Measurements from ENCODE around the gene RAD23A.

The RAD23A gene

DNA sequence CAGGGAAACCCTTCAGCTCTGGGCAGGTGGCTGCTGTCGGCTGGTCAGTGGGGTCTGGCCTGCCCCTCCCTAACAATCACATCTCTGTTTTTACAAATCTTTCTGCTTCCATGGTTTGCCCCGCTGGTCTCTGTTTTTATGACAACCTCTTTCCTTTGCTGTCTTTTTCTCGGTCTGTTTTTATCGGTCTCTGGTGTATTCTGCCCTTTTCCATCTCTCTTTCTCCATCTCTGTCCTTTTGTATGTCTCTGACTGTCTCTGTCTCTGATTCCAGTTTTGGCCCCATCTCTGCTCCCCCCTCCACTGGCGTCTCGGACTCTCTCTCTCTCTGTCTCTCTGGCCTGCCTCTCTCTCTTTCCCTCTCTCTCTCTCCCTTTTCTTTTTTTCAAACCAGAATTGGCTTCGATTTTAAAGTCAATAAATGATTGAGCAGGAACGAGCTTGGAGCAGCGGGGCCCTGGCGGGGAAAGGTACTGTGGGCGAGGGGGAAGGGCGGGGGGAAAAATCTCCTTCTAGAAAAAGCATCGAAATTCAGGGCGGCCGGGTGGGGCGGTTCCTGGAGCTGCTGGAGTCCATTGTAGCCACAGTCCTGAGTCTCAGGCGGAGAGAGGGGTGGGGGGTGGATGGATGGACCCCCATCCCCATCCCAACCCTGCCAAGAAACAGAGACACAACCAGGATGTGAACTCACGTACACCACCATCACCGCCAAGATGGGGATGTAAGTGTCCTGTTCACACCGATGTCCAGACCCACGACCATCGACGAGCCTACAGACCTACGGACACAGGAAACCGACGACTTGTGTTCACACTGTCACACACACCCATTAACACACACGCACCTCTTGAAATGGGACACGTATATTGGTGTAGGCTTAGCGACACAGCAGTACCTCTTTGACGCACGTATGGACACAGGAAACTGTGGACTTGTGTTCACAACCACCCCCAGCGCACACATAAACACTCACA lies 52.6 kb downstream of the RAD23A start:
- in situ Hi-C loops (cut with HindIII; ENCODE audit: low pct_unique_long_range_greater_than_20kb, low sequenced_read_pairs), result no loop called here

DNA sequence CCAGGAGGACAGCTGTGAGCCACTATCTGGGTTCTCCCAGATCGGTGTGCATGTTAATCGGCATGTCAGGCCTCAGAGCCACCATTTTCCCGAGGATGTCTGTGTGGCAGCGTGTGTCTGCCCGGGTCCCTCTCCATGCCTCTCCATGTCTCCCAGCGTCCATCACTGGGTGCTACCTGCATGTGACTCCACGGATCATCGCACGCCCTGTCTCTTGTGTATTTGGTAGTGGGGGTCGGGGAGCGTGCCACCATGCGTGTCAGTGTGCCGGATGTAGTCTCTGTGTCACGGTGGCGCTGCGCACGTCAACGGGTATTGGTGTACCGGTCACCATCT lies 55.5 kb downstream of the RAD23A start:
- in situ Hi-C loops (cut with HindIII; ENCODE audit: low pct_unique_long_range_greater_than_20kb, low sequenced_read_pairs), result no loop called here
- TF ChIP-seq JUND (IDR thresholded peaks at IDR 0.05; ENCODE audit: low read depth), result no peak

More for the DNA sequence above, 52.6 kb downstream of the RAD23A start:
- TF ChIP-seq JUND (IDR thresholded peaks at IDR 0.05; ENCODE audit: low read depth), result no peak
- no peak for DNase-seq (ENCODE audit: low read depth in 1 of 2, low spot score in 1 of 2)

DNA sequence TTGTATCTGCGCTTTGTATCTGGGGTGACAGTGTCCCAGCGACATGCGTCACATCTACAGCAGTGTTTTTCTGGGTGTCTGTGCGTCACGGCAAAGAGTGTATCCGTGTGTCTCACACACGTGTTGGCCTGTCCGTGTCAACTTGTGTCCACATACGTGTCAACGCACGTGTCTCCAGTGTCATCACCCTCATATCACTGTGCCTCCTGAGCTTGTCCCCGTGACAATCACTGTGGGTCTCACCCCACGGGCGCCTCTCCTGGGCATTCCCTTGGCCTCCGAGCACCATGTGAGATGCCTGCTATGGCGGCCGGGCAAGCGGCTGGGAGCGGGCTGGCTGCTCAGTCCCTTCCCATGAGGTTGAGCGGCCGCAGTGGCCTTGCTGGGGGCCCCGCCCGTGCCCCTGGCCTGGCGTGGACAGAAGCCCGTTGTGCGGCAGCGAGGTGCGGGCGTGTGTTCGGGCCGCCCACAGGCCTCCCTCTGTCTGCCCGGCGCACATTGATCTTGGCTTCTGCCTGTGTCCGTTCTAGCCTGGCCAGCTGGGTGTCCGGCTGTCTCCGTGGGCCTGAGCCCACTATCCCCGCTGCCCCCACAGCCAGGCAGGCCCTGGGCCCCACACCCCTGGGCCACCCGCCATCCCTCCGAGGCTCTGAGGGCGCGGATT lies 56.0 kb downstream of the RAD23A start:
- in situ Hi-C loops (cut with HindIII; ENCODE audit: low pct_unique_long_range_greater_than_20kb, low sequenced_read_pairs), result no loop called here
- TF ChIP-seq JUND (IDR thresholded peaks at IDR 0.05; ENCODE audit: low read depth), result no peak
- DNase-seq (ENCODE audit: low read depth in 1 of 2, low spot score in 1 of 2), result no peak

More for the DNA sequence above, 55.5 kb downstream of the RAD23A start:
- no peak for DNase-seq (ENCODE audit: low read depth in 1 of 2, low spot score in 1 of 2)

- no peak for DNase-seq (ENCODE audit: low read depth in 1 of 2, low spot score in 1 of 2)
- TF ChIP-seq JUND (IDR thresholded peaks at IDR 0.05; ENCODE audit: low read depth), result no peak
- in situ Hi-C loops (cut with HindIII; ENCODE audit: low pct_unique_long_range_greater_than_20kb, low sequenced_read_pairs), result no loop called here
These were observed 56.7 kb downstream of the RAD23A start for GRCh38 chr19:13002166-13002898.

DNA sequence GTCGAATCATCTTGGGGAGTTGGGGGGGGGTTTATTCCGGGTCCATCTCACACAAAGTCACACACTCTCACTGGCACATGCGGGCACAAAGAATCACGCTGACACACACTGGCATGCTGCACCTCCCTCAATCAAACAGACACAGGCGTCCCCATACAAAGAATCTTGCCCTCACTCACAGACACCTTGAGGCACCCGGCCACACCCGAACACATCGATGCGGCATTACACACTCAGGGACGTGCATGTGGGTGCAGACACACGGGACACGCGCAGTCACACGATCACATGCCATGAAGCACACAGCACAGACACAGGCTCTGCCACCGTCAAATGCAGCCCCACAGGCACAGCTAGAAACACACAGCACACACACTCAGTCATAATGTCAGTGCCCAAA lies 57.4 kb downstream of the RAD23A start:
- TF ChIP-seq JUND (IDR thresholded peaks at IDR 0.05; ENCODE audit: low read depth), result no peak
- in situ Hi-C loops (cut with HindIII; ENCODE audit: low pct_unique_long_range_greater_than_20kb, low sequenced_read_pairs), result no loop called here
- DNase-seq (ENCODE audit: low read depth in 1 of 2, low spot score in 1 of 2), result no peak

Measured in T47D (cell line).